HG02571 (cell line): Measurements from ENCODE around the gene DPP10.

Source experiments
- ATAC-seq: cut with Tn5 transposase; IDR thresholded peaks from one replicate; pipeline ENCODE4 v1.9.1; 2021; ENCODE audit warnings: mild to moderate bottlenecking, moderate library complexity; ENCODE audit not compliant: unreplicated experiment

DPP10 gene

DNA sequence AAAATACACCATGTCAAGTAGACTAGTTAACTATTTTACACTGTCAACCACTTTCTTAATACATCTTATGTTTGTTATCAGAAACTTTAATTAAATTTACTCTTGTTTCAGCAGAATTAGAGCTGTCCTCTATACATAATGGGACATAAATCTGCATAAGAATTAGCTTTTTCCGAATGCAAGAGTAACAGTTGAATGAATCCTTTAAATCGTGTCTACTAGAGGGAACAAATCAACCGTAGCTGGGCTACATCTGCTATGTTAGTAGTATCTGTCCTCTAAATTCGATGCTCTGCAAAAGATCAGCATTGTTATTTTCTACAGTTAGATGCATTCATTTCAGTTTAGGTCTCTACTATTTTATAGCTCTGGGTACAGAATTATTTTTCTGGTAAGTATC is 1090.6 kb downstream of the DPP10 start:
- no peak for ATAC-seq

DNA sequence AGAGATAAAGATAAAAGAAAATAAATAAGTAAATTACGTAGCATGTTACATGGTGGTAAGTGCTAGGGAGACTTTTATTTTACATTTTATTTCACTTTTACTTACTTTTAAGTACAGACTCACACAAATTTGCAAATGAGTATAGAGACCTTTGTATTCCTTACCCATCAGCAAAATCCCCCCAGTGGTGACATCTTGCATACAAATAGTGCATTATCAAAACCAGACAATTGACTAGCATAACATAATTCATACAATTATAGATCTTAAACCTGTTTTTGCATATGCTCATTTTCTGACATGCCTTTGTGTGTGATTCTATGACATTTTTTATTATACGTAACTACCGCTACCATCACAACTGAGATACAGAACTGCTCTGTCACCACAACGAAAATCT is 1099.4 kb downstream of the DPP10 start:
- no peak for ATAC-seq

DNA sequence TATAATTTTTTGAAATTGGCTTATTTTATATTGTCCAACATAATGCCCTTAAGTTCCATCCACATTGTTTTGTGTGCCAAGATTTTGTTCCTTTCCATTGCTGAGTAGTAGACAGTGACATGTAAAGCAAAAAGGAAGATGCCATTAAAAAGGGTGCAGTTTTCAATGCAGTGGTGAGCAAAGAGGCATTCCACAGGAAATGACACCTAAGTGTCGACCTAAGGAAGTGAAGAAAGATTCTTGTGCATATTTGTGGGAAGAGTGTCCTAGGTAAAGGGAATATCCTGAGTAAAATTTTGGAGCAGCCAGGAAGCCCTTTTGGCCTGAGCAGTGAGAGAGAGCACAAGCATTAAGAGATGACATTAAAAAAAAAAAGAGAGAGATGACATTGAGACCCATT is 1099.9 kb downstream of the DPP10 start:
- no peak for ATAC-seq

DNA sequence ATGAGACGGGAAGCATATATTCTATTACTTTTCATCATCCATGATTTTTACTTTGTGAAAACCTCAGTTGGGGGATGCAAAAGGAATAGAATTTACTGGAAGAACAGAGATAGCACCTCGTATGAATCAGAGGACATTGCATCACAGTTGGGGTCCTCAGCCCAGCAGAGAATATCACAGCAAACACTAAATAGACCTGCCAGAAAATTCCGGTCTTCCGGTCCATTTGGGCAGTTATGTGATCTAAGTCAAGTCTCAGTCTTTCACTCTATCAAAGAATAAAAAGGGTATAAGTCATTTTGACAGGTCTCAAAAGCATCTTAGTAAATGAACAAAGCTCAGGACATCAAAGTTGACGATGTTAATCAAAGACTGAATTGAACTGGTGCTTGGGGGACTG is 1100.6 kb downstream of the DPP10 start:
- ATAC-seq = no peak

DNA sequence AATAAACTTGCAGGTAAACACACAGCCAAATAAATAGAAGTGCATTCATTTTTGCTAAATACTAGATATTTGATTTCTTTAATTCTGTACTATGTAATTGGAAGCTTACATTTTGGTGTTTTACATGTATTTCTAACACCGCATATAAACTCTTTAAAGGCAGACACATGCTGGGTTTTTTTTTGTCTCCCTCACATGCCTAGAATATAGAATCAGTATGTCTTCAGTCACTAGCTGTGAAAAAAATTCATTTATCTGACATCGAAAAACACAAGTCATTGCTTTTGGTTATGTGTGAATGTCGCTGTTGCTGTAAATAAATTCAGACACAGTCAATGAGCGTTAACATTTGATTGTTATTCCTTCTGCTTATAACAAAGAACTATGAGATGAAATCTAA is 1101.0 kb downstream of the DPP10 start:
- ATAC-seq = no peak

DNA sequence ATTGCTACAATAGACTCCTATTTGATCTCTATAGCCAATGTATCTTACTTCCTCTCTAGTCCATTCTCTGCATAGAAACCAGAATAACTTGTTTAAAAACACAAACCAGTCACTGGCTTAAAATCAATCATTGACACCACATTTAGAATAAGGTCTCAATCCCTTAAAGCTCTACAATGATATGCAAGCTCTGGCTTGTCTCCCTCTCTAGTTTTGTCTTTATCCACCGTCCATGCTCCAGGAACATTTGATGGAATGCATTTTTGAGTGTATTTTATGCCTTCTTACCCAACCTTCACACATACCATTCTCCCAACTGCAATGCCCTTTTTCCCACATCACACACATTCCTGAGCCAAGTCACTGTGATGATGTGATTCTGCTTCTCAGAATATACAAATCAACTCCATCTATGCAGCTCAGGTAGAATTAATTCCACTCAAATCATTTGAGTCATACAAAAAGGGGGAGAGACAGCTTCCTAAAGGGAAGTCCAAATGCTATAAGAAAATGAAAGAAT is 1107.2 kb downstream of the DPP10 start:
- ATAC-seq = no peak

DNA sequence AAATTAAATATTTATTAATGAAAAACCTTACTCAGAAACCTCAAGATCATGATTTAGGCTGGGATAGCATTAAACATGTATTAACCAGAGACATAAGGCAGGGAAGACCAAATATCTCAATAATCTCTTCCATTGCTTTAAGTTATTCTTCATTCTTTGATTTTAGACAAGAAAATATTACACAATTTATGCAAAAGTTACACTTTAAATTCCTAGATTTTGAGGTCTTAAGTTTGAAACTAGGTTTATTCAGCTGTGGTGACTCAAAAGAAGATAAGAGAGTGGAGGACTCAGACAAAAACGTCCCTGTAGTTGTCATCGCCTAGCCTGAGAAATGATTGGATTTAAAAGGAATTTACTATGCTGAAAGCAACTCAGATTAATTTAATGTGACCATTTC is 1110.3 kb downstream of the DPP10 start:
- no peak for ATAC-seq

DNA sequence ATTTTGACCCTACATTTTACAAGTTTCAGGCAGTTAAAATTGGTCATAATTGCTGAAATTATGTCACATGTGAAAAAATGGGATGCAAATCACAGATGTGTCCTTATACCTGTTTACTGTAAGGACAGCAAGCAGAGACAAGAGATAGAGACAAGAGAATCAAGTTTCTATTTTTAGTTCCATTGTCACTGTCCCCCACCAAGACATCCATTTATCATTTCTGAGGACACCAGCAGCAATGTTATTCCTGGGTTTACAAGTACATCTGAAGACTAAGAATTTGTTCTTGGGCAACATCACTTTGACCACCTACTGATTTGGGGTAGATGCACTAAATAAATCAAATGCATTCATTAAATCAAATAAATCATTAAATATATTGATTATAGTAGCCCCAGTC is 1111.7 kb downstream of the DPP10 start:
- ATAC-seq = no peak

DNA sequence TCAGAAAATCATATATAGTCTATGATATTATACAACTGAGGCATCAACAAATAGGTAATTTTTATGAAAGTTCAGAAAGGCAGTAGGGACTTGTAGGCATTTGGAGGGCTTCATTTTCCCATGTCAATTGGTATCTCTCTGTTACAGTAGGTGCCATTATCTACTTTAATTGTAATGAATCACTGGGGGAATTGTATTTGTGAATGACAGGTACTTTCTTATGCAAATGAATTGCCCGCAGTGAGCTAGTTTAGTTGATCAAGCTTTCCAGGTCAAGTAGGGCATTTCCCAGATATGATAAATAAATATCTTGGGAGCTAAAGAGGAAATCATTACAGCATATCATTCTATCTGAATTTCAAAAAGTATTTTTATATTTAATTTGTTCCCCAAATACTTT is 1116.3 kb downstream of the DPP10 start:
- ATAC-seq = no peak

DNA sequence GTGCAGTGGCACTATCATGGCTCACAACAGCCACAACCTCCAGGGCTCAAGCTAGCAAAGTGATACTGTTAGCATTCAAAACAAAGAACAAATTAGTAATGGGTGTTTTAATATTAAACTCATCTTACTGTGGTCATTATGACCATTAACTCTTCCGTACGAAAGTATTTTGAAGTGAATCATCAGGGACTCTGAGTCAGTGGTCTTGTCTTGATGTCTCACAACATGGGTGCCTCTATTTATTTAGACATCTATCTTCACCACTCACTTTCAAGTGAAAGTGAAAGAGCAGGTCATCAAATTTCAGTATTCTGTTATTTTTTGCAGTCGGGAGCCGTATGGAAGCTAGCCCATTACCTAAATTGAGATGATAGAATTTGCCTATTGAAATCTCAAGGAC is 1118.2 kb downstream of the DPP10 start:
- ATAC-seq = no peak

DNA sequence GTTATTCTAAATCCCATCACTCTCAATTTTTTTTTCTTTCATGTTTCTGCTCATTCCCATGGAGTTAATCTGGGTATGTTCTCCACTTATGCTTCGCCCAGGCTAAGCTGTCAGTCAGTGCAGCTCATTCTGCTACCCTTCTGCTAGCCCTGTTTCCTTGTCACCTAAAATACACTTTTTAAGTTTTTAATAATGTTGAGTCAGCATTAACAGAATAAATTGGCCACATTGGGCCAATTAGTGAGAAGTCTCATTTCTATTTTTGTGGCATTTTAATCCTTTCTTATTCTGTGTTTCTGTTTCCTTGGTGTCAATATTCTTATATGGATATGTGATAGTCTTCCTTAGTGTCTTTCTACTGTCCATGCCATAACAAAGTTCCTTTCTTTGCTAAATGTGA is 1126.2 kb downstream of the DPP10 start:
- ATAC-seq = no peak

DNA sequence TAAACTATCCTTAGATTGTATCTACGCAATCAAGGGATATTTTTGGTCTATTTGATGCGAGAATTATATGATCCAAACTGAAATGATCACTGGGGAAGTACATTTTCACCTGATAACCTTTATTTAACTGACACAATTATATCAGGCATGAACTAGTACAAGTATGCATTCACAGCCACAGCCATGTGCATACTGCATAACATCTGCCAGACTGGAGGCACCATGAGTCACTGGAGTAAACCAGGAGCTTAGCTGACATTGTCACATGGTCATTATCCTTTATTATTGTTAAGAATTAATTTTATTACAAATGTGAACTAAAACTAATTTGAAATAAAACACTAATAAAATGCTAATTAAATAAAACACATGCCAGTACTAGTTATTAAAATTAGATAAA is 1127.1 kb downstream of the DPP10 start:
- ATAC-seq = no peak

DNA sequence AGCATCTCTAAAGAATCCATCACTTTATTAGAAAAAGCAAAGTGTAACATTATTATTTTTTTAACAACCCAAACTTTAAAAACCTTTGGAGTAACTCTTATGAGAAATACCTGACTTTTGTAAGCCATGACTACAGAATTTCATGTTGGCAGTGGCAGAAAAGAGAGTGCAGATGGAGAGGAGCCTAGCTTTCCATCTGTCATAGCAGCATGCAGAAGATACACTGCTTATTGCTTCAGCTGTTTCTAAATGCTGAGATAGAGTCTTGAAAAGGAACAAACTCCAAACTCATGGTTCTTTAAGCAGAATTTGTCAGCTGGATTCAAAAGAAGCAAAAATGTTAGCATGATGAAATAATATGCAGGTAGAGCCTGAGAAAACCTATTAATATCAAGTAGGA is 1130.3 kb downstream of the DPP10 start:
- ATAC-seq = no peak

DNA sequence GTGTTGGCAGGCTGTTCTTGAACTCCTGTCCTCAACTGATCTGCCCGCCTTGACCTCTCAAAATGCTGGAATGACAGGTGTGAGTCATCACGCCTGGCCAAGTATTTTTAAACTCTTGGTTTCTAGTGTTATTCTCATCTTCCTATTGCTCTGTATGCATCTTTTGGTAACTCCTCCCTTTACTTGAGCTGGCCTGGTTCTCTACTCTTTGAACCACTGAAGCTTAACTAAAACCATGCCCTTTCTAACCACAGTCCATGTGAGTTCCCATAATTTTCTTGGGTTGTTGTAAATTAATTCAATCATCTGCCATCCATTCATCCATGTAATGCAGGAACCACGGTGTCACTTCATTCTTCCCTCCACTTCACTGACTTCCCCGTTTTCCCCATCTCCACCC is 1131.3 kb downstream of the DPP10 start:
- no peak for ATAC-seq

DNA sequence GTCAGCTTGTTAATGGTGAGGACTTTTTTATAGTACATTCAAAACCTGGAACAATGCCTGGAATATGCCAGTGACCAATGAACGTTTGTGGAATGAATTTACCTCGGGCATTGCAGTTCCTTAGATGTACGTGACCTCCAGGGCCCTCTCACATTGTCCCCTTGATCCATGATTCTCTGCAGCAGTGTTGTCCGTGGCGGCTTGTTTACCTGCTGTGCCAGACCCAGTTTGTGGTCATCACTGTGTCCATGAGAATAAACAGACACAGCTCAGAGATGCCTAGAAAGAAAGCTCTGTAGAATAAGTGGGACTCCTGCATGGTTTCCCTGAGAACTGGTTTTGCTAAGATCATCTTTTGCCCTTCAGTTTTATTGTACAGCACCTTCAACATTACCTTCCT is 1132.2 kb downstream of the DPP10 start:
- ATAC-seq = no peak

DNA sequence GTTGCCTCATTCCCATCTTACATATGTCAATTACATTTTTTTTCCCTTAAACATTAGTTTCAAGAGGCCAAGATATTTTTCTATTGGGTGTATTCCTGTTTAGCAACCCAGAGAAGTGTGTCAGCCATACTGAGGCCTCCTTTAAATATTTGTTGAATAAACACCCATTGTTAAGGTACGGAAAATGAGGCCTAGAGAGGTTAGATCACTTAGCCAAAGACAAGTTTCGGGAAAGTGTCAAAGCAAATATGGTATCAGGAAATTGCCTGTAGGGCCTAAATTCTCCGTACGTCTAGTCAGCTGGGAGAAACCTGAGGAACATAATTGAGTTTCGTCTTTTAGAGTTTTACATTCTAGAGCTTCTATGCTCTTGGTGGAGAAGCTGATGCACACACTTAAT is 1138.3 kb downstream of the DPP10 start:
- ATAC-seq = no peak

DNA sequence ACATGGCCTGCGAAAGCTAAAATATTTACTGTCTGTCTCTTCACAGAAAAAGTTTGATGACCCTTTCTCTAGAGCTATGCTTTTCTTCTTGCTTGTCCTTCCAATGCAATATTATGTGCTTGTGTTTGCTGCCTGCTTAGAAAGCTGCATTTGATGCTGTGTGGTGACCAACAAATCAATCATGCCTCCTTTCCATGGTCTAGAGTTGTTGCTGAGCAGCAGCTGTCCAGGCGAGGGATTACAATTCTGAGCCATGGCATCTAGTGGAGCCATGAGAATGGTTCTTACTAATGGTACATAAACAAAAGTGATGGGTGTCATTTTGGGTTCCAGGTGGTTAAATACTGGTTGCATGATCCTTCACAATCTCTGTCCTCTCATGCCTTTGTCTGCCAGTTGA is 1142.1 kb downstream of the DPP10 start:
- ATAC-seq = no peak

DNA sequence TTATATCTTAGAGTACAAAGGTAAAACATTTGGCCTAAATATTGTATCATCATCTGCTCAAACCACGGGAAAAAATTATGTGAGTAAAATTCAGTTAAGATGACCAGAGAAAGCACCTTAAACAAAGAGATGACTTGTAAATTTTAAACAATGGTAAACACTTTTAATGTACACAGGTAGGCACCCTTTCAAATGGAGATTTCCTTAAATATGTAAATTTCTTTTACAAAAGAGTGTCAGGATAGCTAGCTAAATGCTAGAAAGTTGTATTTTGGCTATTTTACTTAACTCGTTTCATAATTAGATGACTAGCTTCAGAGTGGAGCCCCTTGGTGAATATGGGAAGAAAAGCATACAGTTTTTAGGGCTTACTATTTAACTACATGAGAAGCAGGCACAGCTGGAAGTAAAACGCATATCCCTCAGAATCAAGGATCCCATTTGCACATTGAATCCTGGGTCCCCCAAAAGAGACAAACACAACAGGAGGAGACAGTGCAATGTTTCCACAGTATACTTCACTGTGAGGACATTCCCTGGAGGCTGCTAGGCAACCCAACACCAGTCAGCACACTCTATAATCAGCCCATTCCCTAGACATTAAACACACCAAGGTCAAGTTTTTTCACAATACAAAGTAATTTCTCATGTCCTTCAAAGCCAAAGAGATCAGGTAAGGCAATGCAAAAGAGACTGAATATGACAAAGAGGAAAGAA is 1154.4 kb downstream of the DPP10 start:
- no peak for ATAC-seq

DNA sequence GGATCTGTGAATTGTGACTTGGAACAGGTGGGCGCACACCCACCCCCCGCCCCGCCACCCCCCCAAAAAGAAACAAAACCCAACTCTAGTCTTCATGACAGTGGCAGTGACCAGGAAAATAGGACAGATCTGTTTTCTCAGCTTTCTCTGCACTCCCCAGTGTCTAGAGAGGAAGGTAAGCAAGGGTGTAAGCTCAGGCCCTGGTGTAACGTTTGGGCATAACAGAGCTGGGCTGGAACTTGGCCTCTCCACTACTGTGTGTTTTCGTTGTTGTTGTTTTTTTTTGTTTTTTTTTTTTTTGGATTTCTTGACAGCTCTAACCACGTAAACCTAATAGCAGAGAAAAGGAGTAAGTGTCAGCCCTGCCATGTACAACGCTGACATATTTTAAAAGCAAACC is 1160.8 kb downstream of the DPP10 start:
- ATAC-seq = no peak

DNA sequence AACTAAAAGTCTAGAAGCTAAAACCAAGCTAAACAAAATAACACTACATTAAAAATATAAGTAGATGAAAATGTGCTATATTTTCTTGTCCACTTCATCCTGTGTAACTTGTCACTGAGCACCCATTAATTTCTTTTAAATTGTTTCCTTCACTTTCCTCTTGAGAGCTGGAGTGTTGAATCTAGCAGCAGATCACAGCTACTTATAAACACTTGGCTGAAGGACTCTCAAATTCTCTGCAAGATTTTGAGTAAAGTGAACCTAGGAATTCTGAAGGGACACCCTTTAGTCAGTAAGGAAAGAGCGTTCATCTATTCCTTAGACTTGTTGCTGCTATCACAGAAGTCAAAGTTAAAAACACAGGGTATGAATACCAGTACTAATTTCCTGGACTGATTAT is 1163.9 kb downstream of the DPP10 start:
- no peak for ATAC-seq

DNA sequence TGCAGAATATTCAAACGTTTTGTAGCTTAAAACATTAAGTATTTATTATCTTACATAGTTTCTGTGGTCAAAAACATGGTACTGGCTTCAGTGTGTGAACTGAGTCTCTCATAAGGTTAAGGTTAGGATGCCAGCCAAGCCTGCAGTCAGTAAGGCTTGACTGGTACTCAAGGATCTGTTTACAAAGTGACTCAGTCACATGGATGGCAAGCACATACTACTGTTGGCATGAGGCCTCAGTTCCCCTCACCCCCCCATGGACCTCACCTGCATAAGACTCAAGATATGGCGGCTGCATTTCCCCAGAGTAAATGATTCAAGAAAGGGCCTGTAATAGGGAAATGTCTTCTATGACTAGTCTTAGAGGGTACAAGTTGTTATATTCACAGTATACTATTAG is 1167.5 kb downstream of the DPP10 start:
- ATAC-seq = no peak

DNA sequence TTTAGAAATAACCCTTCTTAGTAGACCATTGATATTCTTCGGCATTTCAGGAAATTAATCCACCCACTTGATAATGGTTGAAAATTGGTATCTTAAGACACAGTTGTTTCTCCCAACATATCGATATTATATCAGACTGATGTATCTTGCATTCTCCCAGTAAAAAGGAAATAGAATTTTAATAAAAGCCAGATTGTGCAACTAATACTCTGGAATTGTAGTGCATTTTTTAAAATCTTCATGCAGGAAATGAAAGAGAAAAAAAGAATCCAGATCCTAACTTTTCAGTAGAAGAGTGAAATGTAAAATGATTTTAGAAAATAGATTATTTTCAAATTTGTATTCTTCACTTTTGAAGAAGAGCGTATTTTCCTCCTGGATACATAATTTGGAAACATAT is 1168.4 kb downstream of the DPP10 start:
- no peak for ATAC-seq

DNA sequence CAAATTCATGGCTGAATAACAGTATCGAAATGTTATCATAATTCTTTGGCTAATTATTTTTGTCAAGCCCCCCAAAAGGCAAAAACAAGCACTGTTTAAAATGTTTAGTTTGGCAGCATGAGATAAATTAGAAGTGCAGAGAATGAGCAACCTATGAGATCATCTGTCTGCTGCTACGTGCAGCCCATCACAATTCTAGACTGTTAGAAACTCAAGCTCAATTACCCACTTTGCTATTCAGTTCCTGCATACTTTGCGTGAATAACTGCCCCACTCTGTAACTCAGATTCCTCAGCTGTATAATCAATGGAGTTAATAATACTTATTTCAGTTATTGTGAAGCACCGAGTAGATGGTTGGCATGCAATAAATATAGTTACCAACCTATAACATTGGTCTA is 1181.9 kb downstream of the DPP10 start:
- no peak for ATAC-seq
